Forelimb muscle (tissue), 1 donor: ENCODE results near the gene ARHGAP6. TPM values are rescaled to one million over a fixed set of nuclear protein-coding genes. Genes with fewer than 3 reads are reported as not detected.
A peak's percentile ranks its signal among the peaks of the same experiment; 100 is the strongest.

Experiments used
- DNase-seq: peaks from one replicate; pipeline ENCODE4 v3.0.0-alpha.2; 2013; ENCODE audit warnings: low read depth
- polyA plus RNA-seq: library from polyadenylated mRNA; unstranded; fragments of 120-200 nt; gene quantifications from one replicate; pipeline ENCODE4 v1.2.1, GENCODE V29; 2013; ENCODE audit not compliant: insufficient read length

ARHGAP6 gene
- polyA plus RNA-seq, 1 donor: 9.3 TPM

DNA sequence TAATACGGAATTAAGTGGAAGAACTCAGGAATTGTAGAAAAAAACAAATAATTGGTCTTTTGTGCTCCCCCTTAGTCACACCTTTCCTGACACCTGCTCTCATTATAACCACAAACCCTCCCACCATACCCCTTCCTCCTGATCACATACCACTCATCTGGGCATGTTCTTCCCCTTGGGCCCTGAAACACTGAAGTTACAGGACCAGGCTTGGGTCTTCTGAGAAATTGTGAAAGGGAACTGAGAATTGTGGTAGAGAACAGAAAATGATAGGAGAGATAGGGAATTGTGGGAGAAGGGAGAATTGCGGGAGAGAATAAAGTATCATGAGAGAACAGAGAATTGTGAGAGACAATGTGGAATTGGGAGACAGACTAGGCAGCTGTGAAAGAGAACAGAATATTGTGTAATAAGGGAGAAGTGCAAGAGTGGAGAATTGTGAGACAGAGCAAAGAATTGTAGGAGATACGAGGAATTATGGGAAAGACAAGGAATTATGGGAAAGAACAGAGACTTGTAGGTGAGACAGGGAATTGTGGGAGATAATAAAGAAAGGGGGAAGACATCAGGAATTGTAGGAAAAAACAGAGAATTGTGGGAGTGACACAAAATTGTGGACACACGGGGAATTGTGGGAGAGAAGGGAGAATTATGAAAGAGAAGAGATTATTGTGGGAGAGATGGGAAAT is 557.3 kb downstream of the ARHGAP6 start:
- no peak for DNase-seq

DNA sequence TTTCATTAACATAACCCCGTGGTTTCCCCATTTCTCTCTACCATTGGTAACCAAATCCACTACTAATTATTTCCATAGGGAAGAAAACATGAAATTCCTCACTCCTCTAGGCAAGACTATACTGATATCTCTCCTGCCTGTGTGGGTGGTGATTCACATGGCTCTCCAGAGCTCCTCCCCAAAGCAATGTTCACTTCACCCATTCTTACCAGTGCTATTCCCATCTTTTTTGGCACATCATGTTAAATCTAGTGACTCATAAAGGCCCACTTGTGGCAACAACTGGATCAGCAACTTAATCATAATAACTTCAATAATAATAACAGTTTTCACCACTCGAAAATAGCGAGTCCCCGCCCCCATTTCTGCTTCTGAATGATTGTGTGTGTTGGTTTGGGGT is 560.6 kb downstream of the ARHGAP6 start:
- DNase-seq: no peak

DNA sequence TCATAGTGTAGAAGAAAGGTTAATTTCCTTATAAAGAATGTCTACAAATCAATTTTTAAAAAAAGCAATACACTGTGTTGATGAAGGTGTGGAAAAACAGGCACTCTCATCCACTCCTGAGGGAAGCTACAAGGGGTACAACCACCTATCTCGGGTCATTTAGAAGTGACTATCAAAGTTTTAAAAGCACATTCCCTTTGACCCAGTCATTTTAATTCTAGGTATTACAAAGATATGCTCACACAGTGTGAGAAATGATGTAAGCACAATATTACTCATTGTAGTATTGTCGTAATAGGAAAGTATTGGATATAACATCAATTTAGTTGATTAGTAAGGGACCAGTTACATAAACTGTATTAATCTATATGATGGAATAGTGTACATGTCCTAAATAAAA is 562.0 kb downstream of the ARHGAP6 start:
- DNase-seq: no peak

DNA sequence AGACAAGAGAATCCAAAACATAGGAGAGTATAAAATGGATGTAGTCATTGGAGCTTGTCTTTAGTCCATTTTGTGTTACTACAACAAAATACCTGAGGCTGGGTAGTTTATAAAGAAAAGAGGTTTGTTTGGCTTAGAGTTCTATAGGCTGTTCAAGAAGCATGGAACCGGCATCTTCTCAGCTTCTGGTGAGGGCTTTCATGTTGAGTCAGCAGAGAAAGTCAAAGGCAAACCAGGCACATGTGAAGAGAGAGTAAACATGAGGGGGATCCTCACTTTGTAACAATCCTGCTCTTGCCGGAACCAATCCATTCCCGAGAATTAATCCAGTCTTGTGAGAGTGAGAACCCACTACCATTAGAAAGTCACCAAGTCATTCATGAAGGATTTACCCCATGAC is 562.7 kb downstream of the ARHGAP6 start:
- DNase-seq: no peak

DNA sequence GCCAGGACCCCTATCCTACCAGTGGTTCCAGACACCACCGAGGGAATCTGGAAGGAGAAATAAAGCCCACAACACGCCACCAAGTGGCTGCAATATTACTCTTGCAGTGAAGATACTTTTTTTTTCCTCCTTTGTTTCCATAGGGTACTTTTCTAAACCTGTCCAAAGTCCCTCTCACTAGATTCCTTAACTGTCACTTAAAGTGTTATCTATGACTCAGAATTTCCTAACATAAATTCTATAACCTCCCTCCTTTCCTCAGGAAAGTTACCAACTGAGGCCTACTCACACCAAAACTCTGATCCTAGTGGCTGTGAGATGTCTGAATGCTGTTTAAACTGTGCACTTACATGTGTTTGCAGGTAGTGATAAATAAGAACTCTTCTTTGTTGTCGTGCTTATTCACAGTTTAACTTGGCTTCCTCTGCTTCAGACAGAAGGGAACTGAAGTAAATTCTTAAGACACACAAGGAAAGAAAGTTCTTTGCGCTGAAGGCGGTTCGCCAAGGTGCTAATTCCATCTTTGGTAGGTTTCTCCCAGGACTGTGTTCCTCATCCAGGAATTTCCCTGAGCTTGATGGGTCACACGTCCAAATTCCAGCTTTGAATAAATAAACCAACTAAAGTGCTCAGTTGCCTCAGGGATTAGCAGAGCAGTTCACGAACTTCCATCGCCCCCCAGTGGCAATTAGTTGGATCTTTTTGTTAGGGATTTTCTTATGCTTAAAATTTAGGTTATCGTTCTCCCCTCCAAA is 565.3 kb downstream of the ARHGAP6 start:
- peak; percentile 47 for DNase-seq

DNA sequence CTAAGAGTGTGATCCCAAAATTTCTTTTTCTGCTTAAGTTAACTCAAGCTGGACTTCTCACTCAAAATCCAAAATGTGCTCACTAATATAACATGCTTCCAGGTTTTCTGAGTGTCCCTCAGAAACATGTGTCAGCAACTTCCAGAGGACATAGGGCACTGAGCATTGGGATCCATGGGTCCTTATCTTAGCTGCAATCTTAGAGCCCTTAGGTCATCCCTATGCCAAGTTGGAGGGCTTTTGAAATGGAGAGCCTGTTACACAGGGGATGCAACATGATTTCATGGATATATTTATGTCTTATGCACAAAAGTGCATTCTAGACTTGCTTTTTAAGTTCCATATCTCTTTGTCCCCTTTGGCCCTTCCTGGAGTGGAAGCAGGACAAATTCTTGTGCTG is 566.3 kb downstream of the ARHGAP6 start:
- no peak for DNase-seq

DNA sequence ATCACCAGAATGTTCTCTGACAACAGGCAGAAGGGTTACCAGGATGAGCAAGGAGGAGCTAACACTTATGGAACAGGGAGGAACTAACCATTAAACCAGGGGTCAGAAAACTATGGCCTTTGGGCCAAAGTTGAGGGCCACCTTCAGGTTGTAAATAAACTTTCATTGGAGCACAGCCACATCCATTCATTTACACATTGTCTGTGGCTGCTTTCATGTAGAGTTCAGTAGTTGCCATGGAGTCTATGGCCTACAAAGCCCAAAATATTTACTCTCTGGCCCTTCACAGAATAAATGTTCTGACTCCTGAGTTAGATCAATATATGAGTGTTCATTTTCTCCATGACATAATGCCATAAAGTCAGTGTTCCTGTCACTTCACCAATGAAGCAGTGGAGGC is 567.8 kb downstream of the ARHGAP6 start:
- DNase-seq: no peak

DNA sequence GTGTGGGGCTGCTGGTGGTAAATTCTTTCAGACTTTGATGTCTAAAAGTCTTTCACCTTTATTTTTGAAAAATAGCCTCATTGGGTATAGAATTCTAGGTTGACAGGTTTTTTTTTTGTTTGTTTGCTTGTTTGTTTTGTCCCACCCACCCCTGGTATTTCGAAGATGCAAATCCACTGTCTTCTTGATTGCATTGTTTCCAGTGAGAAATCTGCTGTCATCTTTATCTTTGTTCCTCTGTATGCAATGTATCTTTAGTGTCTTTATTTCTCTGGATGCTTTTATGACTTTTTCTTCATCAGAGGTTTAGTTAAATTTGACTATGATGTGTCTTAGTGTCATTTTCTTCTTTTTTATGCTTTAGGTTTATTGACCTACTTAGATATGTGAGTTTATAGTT is 575.9 kb downstream of the ARHGAP6 start:
- no peak for DNase-seq

Other genes with a start within 250 kb of the ARHGAP6 start
- gene MSL3, start 92.3 kb upstream of the ARHGAP6 start, polyA plus RNA-seq: 23.9 TPM